Caco-2 (cell line): ENCODE measurements around the gene PICK1. TPM values are rescaled to one million over a fixed set of nuclear protein-coding genes. Genes with fewer than 3 reads are reported as not detected.
A peak's percentile ranks its signal among the peaks of the same experiment; 100 is the strongest.

ENCODE experiments used
- BruUV-seq: library from RNA; stranded (reverse); fragments of 400-500 nt; replicated peaks from 2 replicates; lab custom pipeline; 2021; lab: Mats Ljungman, UMichigan
- CTCF ChIA-PET: fragments of 300-600 bp; sonication (Branson Sonifier 250); formaldehyde crosslinking; loops from one replicate; lab custom pipeline; 2022; ENCODE audit warnings: antibody characterized with exemption; lab: Charles Lee
- POLR2A ChIA-PET: fragments of 300-600 bp; sonication (Branson Sonifier 250); formaldehyde crosslinking; loops from one replicate; lab custom pipeline; 2022; ENCODE audit warnings: antibody characterized with exemption; lab: Charles Lee
- DNase-seq, 2 experiments: peaks; one replicate each; pipeline versions ENCODE4 v3.0.0 to v3.0.0-alpha.2; 2020 to 2022
- H3K27me3 ChIP-seq: replicated peaks from 2 replicates; pipeline ENCODE4 v1.6.0; 2011; ENCODE audit warnings: low read length; ENCODE audit not compliant: control insufficient read depth, insufficient read depth
- H3K36me3 ChIP-seq: 2 replicates; pipeline ENCODE4 v1.5.1; 2011; ENCODE audit warnings: low read length; ENCODE audit not compliant: control insufficient read depth, insufficient read depth
- H3K4me1 ChIP-seq: fragments of 250-450 bp; sonication (Bioruptor Pico); 2 replicates; pipeline ENCODE4 v1.5.1; 2020; ENCODE audit warnings: mild to moderate bottlenecking
- H3K4me3 ChIP-seq: 2 replicates; pipeline ENCODE4 v1.5.1; 2011; ENCODE audit warnings: low read depth, mild to moderate bottlenecking, control low read depth, low read length
- H3K9me3 ChIP-seq: fragments of 250-450 bp; sonication (Bioruptor Pico); 2 replicates; pipeline ENCODE4 v1.5.1; 2020; ENCODE audit warnings: mild to moderate bottlenecking, moderate library complexity
- H3K27ac Mint-ChIP-seq: one replicate; pipeline ENCODE4 v1.8.0; 2022; ENCODE audit warnings: mixed read lengths; ENCODE audit not compliant: unreplicated experiment
- H3K27me3 Mint-ChIP-seq: one replicate; pipeline ENCODE4 v1.8.0; 2022; ENCODE audit warnings: mixed read lengths; ENCODE audit not compliant: insufficient read depth, unreplicated experiment
- H3K36me3 Mint-ChIP-seq: one replicate; pipeline ENCODE4 v1.8.0; 2022; ENCODE audit warnings: mild to moderate bottlenecking, mixed read lengths; ENCODE audit not compliant: insufficient read depth, unreplicated experiment
- H3K4me1 Mint-ChIP-seq: one replicate; pipeline ENCODE4 v1.8.0; 2022; ENCODE audit warnings: low read depth, mixed read lengths; ENCODE audit not compliant: unreplicated experiment
- H3K4me3 Mint-ChIP-seq: one replicate; pipeline ENCODE4 v1.8.0; 2022; ENCODE audit warnings: mild to moderate bottlenecking, moderate library complexity, mixed read lengths; ENCODE audit not compliant: unreplicated experiment
- H3K9me3 Mint-ChIP-seq: one replicate; pipeline ENCODE4 v1.8.0; 2022; ENCODE audit warnings: mixed read lengths; ENCODE audit not compliant: unreplicated experiment
- intact Hi-C: fragments of 100-400 bp; cut with micrococcal nuclease; formaldehyde crosslinking; loops from one replicate; pipeline ENCODE4 v1.10.0; 2022; ENCODE audit not compliant: unreplicated experiment
- total RNA-seq: library from RNA; stranded (reverse); gene quantifications from 2 replicates; pipeline ENCODE4 v1.2.3, GENCODE V29; 2022
- TF ChIP-seq, protein P1 (sequence below), 2 experiments: fragments of 200-600 bp in 1 of 2; IDR thresholded peaks; 1 replicate in 1 of 2; 2 replicates in 1 of 2; pipeline versions ENCODE4 v1.5.1 to v1.8.0; 2011 to 2022; ENCODE audit warnings: antibody characterized with exemption in 1 of 2, control low read depth in 1 of 2, inconsistent platforms in 1 of 2, low read depth in 1 of 2, low read length in 1 of 2, mild to moderate bottlenecking in 1 of 2, moderate library complexity in 1 of 2; ENCODE audit not compliant: insufficient read depth in 1 of 2, severe bottlenecking in 1 of 2, unreplicated experiment in 1 of 2

PICK1 gene
- total RNA-seq, 1 experiment from 2014 or later: 41.1 TPM

DNA sequence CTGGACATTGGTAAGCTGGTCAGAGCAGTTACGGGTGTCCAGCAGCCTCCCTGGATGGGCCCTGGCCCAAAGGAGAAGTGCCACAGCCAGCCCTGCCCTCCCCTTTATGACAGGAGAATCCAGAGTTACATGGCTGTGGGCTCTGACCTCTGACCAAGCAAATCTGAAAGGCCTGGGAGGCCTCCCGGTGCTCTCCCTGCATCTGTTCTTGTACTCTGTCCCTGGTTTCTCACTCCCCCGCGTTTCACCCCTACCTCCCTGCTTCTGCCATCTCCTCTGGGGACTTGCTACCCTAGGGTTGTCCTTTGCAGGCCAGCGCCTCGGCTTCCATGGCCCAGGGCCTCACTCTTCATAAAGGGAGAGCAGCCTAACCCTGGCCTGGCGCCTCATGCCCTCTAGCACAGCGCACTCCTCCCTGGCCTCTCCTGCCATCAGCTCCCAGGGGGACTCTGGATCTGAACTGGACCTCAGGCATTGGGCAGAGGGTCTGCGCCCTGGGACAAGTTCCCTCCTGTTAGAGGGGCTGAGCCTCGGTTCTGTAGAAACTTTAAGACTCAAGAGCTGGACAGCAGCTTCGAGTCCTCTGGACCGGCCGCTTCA lies 10.7 kb downstream of the PICK1 start:
- no peaks in the 10 kb centered on the region for H3K4me1 ChIP-seq
- ChIA-PET POLR2A (interaction anchor here (0.6 to 1.3 kb wide), 2 partner anchors 11 to 216 kb away, joined by 4 to 6 read pairs; partner anchors contain the start of gene PICK1), CTCF (interaction anchor here (0.5 to 0.6 kb wide), 2 partner anchors 11 to 295 kb away, joined by 3 to 5 read pairs; partner anchors contain the start of gene PICK1)
- H3K9me3 ChIP-seq: no peaks in the 10 kb centered on the region
- Mint-ChIP-seq H3K27ac (no peak overlapping the region), H3K36me3 (peaks cover 33% of the 10 kb centered on the region), H3K4me3 (no peak overlapping the region), H3K9me3 (no peaks in the 10 kb centered on the region), H3K4me1 (no peaks in the 10 kb centered on the region), H3K27me3 (no peaks in the 10 kb centered on the region)
- intact Hi-C loops: no loop called here
- BruUV-seq: no TSS peak
- no peaks in the 10 kb centered on the region for H3K27me3 ChIP-seq
- H3K36me3 ChIP-seq: peaks cover 3% of the 10 kb centered on the region
- TF ChIP-seq, protein P1, sequence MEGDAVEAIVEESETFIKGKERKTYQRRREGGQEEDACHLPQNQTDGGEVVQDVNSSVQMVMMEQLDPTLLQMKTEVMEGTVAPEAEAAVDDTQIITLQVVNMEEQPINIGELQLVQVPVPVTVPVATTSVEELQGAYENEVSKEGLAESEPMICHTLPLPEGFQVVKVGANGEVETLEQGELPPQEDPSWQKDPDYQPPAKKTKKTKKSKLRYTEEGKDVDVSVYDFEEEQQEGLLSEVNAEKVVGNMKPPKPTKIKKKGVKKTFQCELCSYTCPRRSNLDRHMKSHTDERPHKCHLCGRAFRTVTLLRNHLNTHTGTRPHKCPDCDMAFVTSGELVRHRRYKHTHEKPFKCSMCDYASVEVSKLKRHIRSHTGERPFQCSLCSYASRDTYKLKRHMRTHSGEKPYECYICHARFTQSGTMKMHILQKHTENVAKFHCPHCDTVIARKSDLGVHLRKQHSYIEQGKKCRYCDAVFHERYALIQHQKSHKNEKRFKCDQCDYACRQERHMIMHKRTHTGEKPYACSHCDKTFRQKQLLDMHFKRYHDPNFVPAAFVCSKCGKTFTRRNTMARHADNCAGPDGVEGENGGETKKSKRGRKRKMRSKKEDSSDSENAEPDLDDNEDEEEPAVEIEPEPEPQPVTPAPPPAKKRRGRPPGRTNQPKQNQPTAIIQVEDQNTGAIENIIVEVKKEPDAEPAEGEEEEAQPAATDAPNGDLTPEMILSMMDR (IDR thresholded peaks at IDR 0.05; ENCODE audit: insufficient read depth in 1 of 2, low read depth in 1 of 2, low read length in 1 of 2, severe bottlenecking in 1 of 2, unreplicated experiment in 1 of 2): no peak
- peak in 1 of 2 experiments; percentile 34 for DNase-seq
- no peak overlapping the region for H3K4me3 ChIP-seq

DNA sequence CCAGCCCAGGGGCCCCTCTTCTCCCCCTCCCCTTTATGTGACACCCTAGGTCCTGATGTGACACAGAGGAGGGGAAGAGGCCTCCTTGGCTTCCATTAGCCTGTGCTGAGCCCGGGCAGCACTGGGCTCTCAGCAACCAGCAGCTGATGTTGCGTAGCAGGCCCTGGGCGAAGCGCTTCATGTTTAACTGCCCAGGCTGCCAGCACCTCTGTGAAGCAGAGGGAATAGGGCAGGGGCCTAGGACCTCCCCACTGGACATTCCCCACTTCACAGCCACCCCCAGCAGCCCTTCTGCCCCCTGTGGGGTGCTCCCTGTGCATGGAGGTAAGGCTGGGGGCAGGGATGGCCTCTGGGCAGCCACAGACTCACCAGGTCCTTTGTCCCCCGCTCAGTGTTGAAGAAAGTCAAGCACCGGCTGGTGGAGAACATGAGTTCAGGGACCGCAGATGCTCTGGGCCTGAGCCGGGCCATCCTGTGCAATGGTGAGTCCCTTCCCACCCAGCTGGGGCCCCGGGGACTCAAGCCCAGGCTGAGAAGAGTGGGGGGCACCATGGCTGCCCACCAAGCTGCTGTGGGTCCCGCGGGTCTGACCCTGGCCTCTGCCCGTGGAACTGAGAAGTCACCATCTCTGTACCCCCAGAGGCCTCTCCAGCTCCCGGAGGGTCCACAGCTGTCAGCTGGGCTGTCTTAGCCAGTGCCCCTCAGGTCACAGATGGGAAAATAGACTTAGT lies 11.6 kb downstream of the PICK1 start:
- H3K4me1 Mint-ChIP-seq: no peaks in the 10 kb centered on the region
- H3K27me3 Mint-ChIP-seq: no peaks in the 10 kb centered on the region
- Histone ChIP-seq H3K36me3 (peaks cover 3% of the 10 kb centered on the region), H3K27me3 (no peaks in the 10 kb centered on the region), H3K4me3 (no peak overlapping the region), H3K9me3 (no peaks in the 10 kb centered on the region), H3K4me1 (no peaks in the 10 kb centered on the region)
- peaks cover 27% of the 10 kb centered on the region for H3K36me3 Mint-ChIP-seq
- no peak for DNase-seq
- no peak overlapping the region for H3K27ac Mint-ChIP-seq
- intact Hi-C loops: no loop called here
- H3K4me3 Mint-ChIP-seq: no peak overlapping the region
- TF ChIP-seq, protein P1 (IDR thresholded peaks at IDR 0.05; ENCODE audit: insufficient read depth in 1 of 2, low read depth in 1 of 2, low read length in 1 of 2, severe bottlenecking in 1 of 2, unreplicated experiment in 1 of 2): no peak
- CTCF ChIA-PET: interaction anchor here (0.6 kb wide), 1 partner anchor 12 kb away, joined by 3 read pairs; the partner anchor contains the start of gene PICK1
- POLR2A ChIA-PET: interaction anchor here (1.3 kb wide), 1 partner anchor 12 kb away, joined by 6 read pairs; the partner anchor contains the start of gene PICK1
- no TSS peak for BruUV-seq
- no peaks in the 10 kb centered on the region for H3K9me3 Mint-ChIP-seq

DNA sequence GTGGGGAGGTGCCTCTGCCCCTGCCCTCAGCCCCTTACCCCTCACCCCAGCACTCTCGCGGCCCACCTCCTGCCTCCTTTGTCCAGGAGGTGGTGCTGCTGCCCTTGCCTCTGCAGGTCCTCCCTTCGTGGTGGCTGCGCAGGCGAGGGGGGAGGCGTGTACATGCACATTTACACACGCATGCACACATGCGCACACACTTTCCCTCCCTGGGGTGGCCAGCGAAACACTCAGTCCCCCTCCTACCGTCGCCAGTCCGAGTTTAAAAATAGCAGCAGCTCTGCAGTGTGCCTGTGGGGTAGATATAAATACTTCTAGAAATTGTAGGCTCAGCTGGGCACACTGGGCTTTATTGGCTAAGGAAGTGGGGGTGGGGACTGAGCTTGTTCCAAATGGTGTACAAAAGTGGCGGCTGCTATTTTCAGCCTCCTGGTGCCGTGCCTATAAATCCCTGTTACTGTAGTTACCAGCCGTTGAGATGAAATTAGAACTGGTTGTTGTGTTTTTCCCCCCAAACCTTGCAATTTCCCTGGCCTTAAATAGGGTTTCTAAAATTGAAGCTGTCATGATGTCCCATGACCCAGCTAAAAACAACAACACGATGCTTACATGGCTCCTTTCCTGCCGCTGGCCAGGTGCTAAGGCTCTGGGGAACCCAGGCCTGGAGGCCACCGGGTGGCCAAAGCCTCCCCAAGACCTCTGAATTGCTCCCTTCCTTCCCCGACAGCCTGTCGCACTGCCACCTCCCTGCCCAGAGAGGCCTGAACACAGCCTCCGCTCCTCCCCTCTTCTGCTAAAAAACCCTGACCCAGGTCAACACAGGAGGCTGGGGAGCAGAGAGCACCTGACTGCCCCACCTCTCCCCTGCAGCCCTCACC lies 12.4 kb downstream of the PICK1 start:
- intact Hi-C loops: no loop called here
- DNase-seq: peak in 1 of 2 experiments; percentile 37
- BruUV-seq: no TSS peak
- peaks cover 20% of the 10 kb centered on the region for H3K36me3 Mint-ChIP-seq
- no peaks in the 10 kb centered on the region for H3K9me3 Mint-ChIP-seq
- H3K4me3 Mint-ChIP-seq: no peak overlapping the region
- POLR2A ChIA-PET: no interaction called here
- Histone ChIP-seq H3K9me3 (no peaks in the 10 kb centered on the region), H3K4me1 (no peaks in the 10 kb centered on the region), H3K4me3 (no peak overlapping the region), H3K27me3 (no peaks in the 10 kb centered on the region), H3K36me3 (peaks cover 4% of the 10 kb centered on the region)
- H3K4me1 Mint-ChIP-seq: no peaks in the 10 kb centered on the region
- TF ChIP-seq, protein P1 (IDR thresholded peaks at IDR 0.05; ENCODE audit: insufficient read depth in 1 of 2, low read depth in 1 of 2, low read length in 1 of 2, severe bottlenecking in 1 of 2, unreplicated experiment in 1 of 2): peak; percentile 11 to 33
- CTCF ChIA-PET: no interaction called here
- no peaks in the 10 kb centered on the region for H3K27me3 Mint-ChIP-seq
- H3K27ac Mint-ChIP-seq: no peak overlapping the region
